ENCODE data around the gene ZBTB42.
A peak's percentile ranks its signal among the peaks of the same experiment; 100 is the strongest.

ZBTB42 gene

DNA sequence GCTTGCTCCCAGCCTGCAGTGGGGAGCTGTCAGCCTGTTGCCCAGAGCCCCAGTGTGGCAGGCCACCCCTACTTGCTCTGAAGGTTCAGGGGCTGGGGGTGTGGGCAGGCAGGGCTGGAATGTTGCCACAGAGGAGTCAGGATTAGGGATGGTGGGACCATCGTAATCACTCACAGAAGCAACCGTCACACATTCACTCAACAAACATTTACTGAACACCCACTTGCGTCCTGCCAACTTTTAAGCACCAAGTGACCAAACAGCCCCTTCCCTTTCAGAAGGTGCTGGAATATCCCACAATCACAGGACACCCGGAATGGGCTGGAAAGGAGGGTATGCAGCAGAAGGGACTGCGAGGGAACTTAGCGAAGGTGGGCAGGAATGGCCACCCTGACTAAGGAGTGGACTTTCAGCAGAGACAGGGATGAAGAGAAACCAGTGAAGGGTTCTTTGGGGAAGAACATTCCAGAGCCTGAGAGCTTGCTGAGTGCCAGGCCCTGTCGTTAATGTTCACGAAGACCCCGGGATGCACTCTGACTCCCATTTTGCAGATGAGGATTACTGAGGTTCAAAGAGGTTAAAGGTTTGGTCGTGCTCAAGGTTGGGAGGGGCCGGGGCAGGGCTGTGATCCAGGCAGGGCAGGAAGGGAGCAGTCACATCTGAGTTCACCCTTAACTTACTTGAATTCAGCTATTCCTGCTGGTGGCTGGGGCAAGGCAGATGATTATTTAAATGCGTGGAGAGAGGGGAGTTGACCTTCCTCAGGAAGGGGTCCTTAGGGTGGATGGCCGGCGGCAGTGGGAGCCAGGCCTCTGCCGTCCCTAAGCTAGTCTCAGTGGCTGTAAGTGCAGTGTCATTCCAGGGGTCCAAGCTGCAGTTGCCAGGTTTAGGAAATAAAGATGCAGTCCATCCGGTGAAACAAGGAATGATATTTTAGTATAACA is 2.3 kb upstream of the ZBTB42 start:
- no peak overlapping the region for H3K4me3 ChIP-seq (ENCODE audit: low read depth, low read length)
- TF ChIP-seq, protein P1, sequence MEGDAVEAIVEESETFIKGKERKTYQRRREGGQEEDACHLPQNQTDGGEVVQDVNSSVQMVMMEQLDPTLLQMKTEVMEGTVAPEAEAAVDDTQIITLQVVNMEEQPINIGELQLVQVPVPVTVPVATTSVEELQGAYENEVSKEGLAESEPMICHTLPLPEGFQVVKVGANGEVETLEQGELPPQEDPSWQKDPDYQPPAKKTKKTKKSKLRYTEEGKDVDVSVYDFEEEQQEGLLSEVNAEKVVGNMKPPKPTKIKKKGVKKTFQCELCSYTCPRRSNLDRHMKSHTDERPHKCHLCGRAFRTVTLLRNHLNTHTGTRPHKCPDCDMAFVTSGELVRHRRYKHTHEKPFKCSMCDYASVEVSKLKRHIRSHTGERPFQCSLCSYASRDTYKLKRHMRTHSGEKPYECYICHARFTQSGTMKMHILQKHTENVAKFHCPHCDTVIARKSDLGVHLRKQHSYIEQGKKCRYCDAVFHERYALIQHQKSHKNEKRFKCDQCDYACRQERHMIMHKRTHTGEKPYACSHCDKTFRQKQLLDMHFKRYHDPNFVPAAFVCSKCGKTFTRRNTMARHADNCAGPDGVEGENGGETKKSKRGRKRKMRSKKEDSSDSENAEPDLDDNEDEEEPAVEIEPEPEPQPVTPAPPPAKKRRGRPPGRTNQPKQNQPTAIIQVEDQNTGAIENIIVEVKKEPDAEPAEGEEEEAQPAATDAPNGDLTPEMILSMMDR (IDR thresholded peaks at IDR 0.05; ENCODE audit: borderline replicate concordance, insufficient read depth, low read depth, low read length) = no peak

- TF ChIP-seq, protein P1 (IDR thresholded peaks at IDR 0.05; ENCODE audit: borderline replicate concordance, insufficient read depth, low read depth, low read length) = no peak
- no peak overlapping the region for H3K4me3 ChIP-seq (ENCODE audit: low read depth, low read length)
Measured at GRCh38 chr14:104799244-104800014, 1.5 kb upstream of the ZBTB42 start.

DNA sequence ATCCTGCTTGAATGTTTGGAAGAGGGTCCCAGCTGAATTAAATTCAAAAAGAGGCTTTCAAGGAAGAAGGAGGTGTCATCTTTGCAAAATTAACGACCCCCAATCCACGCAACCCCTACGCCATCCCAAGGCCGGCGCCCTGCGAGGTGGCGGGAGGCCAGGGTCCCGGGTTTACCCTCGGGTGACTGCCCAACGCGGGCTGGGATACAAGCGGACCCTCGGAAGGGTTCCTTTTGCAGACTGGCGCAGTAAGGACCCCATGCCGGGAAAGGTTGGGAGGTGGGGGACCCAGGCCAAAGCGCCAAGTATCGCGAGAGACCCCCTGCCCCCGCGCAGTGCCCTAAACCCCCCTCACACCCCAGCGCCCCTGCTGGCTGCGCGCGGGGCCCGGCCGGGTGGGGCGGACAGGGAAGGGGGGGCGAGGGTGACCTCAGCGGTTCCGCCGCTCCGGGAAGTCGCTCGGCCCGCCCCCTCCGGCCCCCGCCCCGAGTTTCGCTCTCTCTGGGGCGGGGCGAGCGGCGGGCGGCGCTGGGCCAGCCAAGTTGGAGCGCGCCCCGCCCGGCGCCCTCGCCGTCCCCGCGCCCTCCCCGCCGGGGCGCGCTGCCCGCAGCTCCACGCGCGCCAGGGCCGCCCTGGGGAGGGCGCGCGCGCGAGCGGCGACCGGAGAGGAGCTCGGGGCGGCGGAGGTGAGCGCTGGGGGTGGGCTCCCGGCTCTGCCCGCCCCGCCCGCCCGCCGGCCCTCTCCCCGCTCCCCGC is 708 bp upstream of the ZBTB42 start:
- TF ChIP-seq, protein P1 (IDR thresholded peaks at IDR 0.05; ENCODE audit: borderline replicate concordance, insufficient read depth, low read depth, low read length) = peak; percentile 42; the same call in 1 of the 2 replicates
- peak overlapping the region; percentile 57 for H3K4me3 ChIP-seq (ENCODE audit: low read depth, low read length)

DNA sequence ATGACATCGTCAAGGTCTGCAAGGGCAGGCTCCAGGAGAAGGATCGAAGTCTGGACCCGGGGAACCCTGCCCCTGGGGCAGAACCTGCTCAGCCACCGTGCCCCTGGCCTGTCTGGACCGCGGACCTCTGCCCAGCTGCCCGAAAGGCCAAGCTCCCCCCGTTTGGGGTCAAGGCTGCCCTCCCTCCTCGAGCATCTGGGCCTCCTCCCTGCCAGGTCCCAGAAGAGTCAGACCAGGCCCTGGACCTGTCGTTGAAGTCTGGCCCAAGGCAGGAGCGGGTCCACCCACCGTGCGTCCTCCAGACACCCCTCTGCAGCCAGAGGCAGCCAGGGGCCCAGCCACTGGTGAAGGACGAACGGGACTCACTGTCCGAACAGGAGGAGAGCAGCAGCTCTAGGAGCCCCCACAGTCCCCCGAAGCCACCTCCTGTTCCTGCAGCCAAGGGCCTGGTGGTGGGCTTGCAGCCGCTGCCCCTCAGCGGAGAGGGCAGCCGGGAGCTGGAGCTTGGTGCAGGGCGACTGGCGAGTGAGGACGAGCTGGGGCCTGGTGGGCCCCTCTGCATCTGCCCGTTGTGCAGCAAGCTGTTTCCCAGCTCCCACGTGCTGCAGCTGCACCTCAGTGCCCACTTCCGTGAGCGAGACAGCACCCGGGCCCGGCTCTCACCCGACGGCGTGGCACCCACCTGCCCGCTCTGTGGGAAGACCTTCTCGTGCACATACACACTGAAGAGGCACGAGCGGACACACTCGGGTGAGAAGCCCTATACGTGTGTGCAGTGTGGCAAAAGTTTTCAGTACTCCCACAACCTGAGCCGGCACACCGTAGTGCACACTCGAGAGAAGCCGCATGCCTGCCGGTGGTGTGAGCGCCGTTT is 856 bp downstream of the ZBTB42 start:
- peak overlapping the region; percentile 57 for H3K4me3 ChIP-seq (ENCODE audit: low read depth, low read length)
- TF ChIP-seq, protein P1 (IDR thresholded peaks at IDR 0.05; ENCODE audit: borderline replicate concordance, insufficient read depth, low read depth, low read length) = no peak

DNA sequence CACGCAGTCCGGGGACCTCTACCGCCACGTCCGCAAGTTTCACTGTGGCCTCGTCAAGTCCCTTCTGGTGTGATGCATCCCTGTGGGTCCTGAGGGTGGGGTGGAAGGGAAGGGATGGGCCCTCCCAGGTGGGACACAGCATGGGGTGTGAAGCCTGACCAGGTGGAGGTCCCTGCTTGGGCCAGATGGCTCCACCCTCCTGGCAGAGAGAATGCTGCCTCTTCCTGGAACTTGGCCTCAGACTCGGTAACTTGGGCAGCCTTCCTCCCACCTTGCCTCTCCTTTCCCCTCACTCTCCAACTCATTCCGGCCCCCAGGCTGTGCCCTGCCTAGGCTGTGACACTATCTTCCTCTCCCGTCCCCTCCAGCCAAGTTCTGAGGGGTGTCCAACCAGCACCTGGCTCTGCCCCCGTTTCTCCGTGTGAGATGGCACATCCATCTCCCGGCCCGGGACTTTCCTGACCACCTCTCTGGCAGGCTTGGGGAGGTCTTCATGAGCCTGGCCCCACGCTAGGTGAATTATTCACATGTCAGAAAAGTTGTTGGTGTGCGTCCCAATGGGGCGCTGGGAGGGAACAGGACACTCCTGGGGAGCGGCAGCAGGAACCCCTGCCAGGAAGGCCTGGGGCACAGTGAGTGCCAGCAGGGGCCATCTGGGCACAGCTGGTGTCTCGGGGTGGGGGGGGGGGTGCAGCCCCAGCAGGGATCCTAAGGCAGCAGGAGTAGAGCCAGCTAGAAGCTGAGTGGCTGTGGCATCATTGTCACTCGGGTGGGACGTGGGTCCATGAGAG is 1.7 kb downstream of the ZBTB42 start:
- H3K4me3 ChIP-seq (ENCODE audit: low read depth, low read length) = no peak overlapping the region
- TF ChIP-seq, protein P1 (IDR thresholded peaks at IDR 0.05; ENCODE audit: borderline replicate concordance, insufficient read depth, low read depth, low read length) = no peak
